GM12864 (cell line): ENCODE measurements around the gene CENPW.

ENCODE experiments used
- DNase-seq: peaks from one replicate; pipeline ENCODE4 v3.0.0-alpha.2; 2011; ENCODE audit warnings: low read depth
- H3K4me3 ChIP-seq: 2 replicates; pipeline ENCODE4 v1.5.1; 2011; ENCODE audit warnings: mild to moderate bottlenecking, low read depth, low read length, control low read depth
- CTCF ChIP-seq: IDR thresholded peaks from 2 replicates; pipeline ENCODE4 v1.5.1; 2011; ENCODE audit warnings: low read depth, mild to moderate bottlenecking, moderate library complexity, low read length, control low read depth, inconsistent platforms; ENCODE audit errors: missing control alignments

The CENPW gene

GRCh38 chr6:126339796-126340609 is at the start of gene CENPW:
Gene CENPW (plus strand): TSS chr6:126340115. CDS start chr6:126340274, 159 bp downstream.
- peak within 1 kb of the TSS; percentile 62 for H3K4me3 ChIP-seq
- TF ChIP-seq CTCF, result no peak
- peak; percentile 76 for DNase-seq

GRCh38 chr6:126293891-126294524 is 45.9 kb upstream of the CENPW start:
- DNase-seq, result no peak
- TF ChIP-seq CTCF, result no peak

GRCh38 chr6:126300126-126300525 is 39.8 kb upstream of the CENPW start:
- TF ChIP-seq CTCF, result no peak
- no peak overlapping the region for H3K4me3 ChIP-seq
- no peak for DNase-seq

More at GRCh38 chr6:126293891-126294524, 45.9 kb upstream of the CENPW start:
- H3K4me3 ChIP-seq, result no peak overlapping the region

- no peak for DNase-seq
- no peak for TF ChIP-seq CTCF
- H3K4me3 ChIP-seq, result no peak overlapping the region
These were observed 39.2 kb upstream of the CENPW start for GRCh38 chr6:126300735-126301134.

- no peak overlapping the region for H3K4me3 ChIP-seq
- DNase-seq, result no peak
- no peak for TF ChIP-seq CTCF
These were observed 37.7 kb upstream of the CENPW start for GRCh38 chr6:126302191-126302590.

GRCh38 chr6:126307849-126308248 is 32.1 kb upstream of the CENPW start:
- TF ChIP-seq CTCF, result no peak
- H3K4me3 ChIP-seq, result no peak overlapping the region
- DNase-seq, result no peak
